ENCODE data around the gene FRMD1.
A peak's percentile ranks its signal among the peaks of the same experiment; 100 is the strongest.
"Not testable (repeated sequence)": the region's sequence is repeated elsewhere in the genome, so short reads cannot be mapped to it uniquely, and the experiment has no call there.

The FRMD1 gene

GRCh38 chr6:168080393-168081077 is 1.5 kb upstream of the FRMD1 start:
- FAIRE-seq (no peak), DNase-seq (ENCODE audit: low spot score) (no peak)

GRCh38 chr6:168078175-168078942 is 653 bp downstream of the FRMD1 start:
- FAIRE-seq: no peak
- no peak for DNase-seq (ENCODE audit: low spot score)

- not testable (repeated sequence) for FAIRE-seq; DNase-seq (ENCODE audit: low spot score)
Observed at GRCh38 chr6:168077401-168077800, 1.6 kb downstream of the FRMD1 start.

GRCh38 chr6:168075787-168076202 is 3.2 kb downstream of the FRMD1 start:
- DNase-seq (ENCODE audit: low spot score) (peak; percentile 35), FAIRE-seq (no peak)

- DNase-seq (ENCODE audit: low spot score) (no peak), FAIRE-seq (no peak)
Observed at GRCh38 chr6:168075216-168075615, 3.8 kb downstream of the FRMD1 start.

GRCh38 chr6:168073937-168074730 is 4.9 kb downstream of the FRMD1 start:
- DNase-seq (ENCODE audit: low spot score) (no peak), FAIRE-seq (no peak)

- no peak for FAIRE-seq
- DNase-seq (ENCODE audit: low spot score): no peak
Observed at GRCh38 chr6:168072730-168073129, 6.3 kb downstream of the FRMD1 start.

GRCh38 chr6:168072261-168072660 is 6.8 kb downstream of the FRMD1 start:
- FAIRE-seq: no peak
- DNase-seq (ENCODE audit: low spot score): no peak

- DNase-seq (ENCODE audit: low spot score) (peak; percentile 12), FAIRE-seq (no peak)
Observed at GRCh38 chr6:168071620-168072019, 7.4 kb downstream of the FRMD1 start.

- FAIRE-seq (no peak), DNase-seq (ENCODE audit: low spot score) (no peak)
Observed at GRCh38 chr6:168070804-168071203, 8.2 kb downstream of the FRMD1 start.

GRCh38 chr6:168067081-168067759 is 11.8 kb downstream of the FRMD1 start:
- no peak for FAIRE-seq
- DNase-seq (ENCODE audit: low spot score): no peak

- DNase-seq (ENCODE audit: low spot score) (no peak), FAIRE-seq (no peak)
Observed at GRCh38 chr6:168064226-168064807, 14.7 kb downstream of the FRMD1 start.

- no peak for FAIRE-seq
- DNase-seq (ENCODE audit: low spot score): no peak
Observed at GRCh38 chr6:168063431-168063830, 15.6 kb downstream of the FRMD1 start.

- FAIRE-seq: no peak
- no peak for DNase-seq (ENCODE audit: low spot score)
Observed at GRCh38 chr6:168062346-168063289, 16.4 kb downstream of the FRMD1 start.

GRCh38 chr6:168061269-168062210 is 17.5 kb downstream of the FRMD1 start:
- no peak for DNase-seq (ENCODE audit: low spot score)
- no peak for FAIRE-seq

GRCh38 chr6:168060521-168060931 is 18.5 kb downstream of the FRMD1 start:
- peak; percentile 55 for DNase-seq (ENCODE audit: low spot score)
- peak; percentile 73 for FAIRE-seq

- DNase-seq (ENCODE audit: low spot score) (no peak), FAIRE-seq (no peak)
Observed at GRCh38 chr6:168058691-168059551, 20.1 kb downstream of the FRMD1 start.

GRCh38 chr6:168057836-168058235 is 21.2 kb downstream of the FRMD1 start:
- DNase-seq (ENCODE audit: low spot score) (no peak), FAIRE-seq (no peak)
